GM04504 (cell line): ENCODE measurements around the gene IL17RD.

Source experiments
- DNase-seq: peaks from one replicate; pipeline ENCODE4 v3.0.0-alpha.2; 2012; ENCODE audit warnings: low read depth

The IL17RD gene

GRCh38 chr3:57065588-57065987, 99.6 kb downstream of the IL17RD start:
- DNase-seq: no peak

GRCh38 chr3:57064572-57064971, 100.6 kb downstream of the IL17RD start:
- DNase-seq: no peak

- no peak for DNase-seq
Measured at GRCh38 chr3:57064001-57064400, 101.2 kb downstream of the IL17RD start.

GRCh38 chr3:57063032-57063431, 102.1 kb downstream of the IL17RD start:
- no peak for DNase-seq

- no peak for DNase-seq
Measured at GRCh38 chr3:57062101-57062631, 103.0 kb downstream of the IL17RD start.

GRCh38 chr3:57061556-57061955, 103.6 kb downstream of the IL17RD start:
- no peak for DNase-seq

GRCh38 chr3:57060089-57060821, 104.9 kb downstream of the IL17RD start, which contains the start of gene SPATA12:
Gene SPATA12, plus strand, starts transcription at chr3:57060664. Its CDS starts 13,031 bp downstream, at chr3:57073695.
- peak; percentile 69 for DNase-seq

- no peak for DNase-seq
Measured at GRCh38 chr3:57059411-57059810, 105.7 kb downstream of the IL17RD start.

- DNase-seq: no peak
Measured at GRCh38 chr3:57057351-57057750, 107.8 kb downstream of the IL17RD start.

GRCh38 chr3:57053122-57053521, 112.0 kb downstream of the IL17RD start:
- no peak for DNase-seq

- DNase-seq: no peak
Measured at GRCh38 chr3:57052662-57053061, 112.5 kb downstream of the IL17RD start.

GRCh38 chr3:57048728-57049127, 116.4 kb downstream of the IL17RD start:
- DNase-seq: no peak

GRCh38 chr3:57048052-57048671, 117.0 kb downstream of the IL17RD start:
- peak; percentile 81 for DNase-seq

- no peak for DNase-seq
Measured at GRCh38 chr3:57046101-57046765, 118.9 kb downstream of the IL17RD start.

- DNase-seq: no peak
Measured at GRCh38 chr3:57043518-57043917, 121.6 kb downstream of the IL17RD start.

GRCh38 chr3:57041674-57042073, 123.5 kb downstream of the IL17RD start:
- DNase-seq: no peak
